22Rv1 (cell line): ENCODE measurements around the gene KRTAP4-3.
"Not testable (repeated sequence)": the region's sequence is repeated elsewhere in the genome, so short reads cannot be mapped to it uniquely, and the experiment has no call there.

Experiments used
- H3K27ac ChIP-seq: fragments of 450-650 bp; 2 replicates; pipeline ENCODE4 v1.5.1; 2017
- ZFX ChIP-seq: fragments of 450-650 bp; IDR thresholded peaks from 2 replicates; pipeline ENCODE4 v1.6.1; 2017; ENCODE audit warnings: antibody characterized with exemption, borderline replicate concordance
- TF ChIP-seq, protein P1 (sequence below): fragments of 450-650 bp; IDR thresholded peaks from 2 replicates; pipeline ENCODE4 v1.5.1; 2017; ENCODE audit warnings: mild to moderate bottlenecking

The KRTAP4-3 gene

DNA sequence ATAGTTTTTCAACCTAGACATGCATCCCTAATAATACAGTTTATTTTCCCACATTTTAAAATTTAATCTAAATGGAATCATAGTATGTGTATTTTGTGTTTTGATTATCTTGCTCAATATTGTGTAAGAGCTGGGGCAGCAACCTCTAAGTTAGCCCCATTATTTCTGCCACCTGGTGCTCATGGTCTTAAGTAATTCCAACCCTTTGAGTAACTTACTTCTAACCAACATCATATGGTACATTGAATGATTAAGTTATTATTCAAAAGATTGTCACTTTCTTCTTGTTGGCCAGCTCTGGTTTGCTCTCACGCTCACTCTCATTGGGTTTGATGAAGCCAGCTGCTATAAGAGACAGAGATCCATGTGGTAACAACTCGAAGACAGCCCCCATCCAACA, 3.9 kb upstream of the KRTAP4-3 start:
- TF ChIP-seq, protein P1, sequence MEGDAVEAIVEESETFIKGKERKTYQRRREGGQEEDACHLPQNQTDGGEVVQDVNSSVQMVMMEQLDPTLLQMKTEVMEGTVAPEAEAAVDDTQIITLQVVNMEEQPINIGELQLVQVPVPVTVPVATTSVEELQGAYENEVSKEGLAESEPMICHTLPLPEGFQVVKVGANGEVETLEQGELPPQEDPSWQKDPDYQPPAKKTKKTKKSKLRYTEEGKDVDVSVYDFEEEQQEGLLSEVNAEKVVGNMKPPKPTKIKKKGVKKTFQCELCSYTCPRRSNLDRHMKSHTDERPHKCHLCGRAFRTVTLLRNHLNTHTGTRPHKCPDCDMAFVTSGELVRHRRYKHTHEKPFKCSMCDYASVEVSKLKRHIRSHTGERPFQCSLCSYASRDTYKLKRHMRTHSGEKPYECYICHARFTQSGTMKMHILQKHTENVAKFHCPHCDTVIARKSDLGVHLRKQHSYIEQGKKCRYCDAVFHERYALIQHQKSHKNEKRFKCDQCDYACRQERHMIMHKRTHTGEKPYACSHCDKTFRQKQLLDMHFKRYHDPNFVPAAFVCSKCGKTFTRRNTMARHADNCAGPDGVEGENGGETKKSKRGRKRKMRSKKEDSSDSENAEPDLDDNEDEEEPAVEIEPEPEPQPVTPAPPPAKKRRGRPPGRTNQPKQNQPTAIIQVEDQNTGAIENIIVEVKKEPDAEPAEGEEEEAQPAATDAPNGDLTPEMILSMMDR: no peak
- TF ChIP-seq ZFX: no peak
- no peak overlapping the region for H3K27ac ChIP-seq

DNA sequence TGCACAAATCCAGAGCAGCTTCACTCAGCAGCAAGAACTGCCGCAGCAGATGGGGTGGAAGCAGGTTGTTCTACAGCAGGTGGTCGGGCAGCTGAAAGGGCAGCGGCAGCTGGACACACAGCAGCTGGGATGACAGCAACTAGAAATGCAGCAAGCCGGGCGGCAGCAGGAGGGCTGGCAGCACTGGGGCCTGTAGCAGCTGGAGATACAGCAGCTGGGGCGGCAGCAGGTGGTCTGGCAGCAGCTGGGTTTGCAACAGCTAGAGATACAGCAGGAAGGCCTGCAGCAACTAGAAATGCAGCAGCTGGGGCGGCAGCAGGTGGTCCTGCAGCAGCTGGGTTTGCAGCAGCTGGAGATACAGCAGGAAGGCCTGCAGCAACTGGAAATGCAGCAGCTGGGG, 460 bp downstream of the KRTAP4-3 start:
- H3K27ac ChIP-seq: no peak overlapping the region
- no peak for TF ChIP-seq ZFX
- TF ChIP-seq, protein P1: no peak

DNA sequence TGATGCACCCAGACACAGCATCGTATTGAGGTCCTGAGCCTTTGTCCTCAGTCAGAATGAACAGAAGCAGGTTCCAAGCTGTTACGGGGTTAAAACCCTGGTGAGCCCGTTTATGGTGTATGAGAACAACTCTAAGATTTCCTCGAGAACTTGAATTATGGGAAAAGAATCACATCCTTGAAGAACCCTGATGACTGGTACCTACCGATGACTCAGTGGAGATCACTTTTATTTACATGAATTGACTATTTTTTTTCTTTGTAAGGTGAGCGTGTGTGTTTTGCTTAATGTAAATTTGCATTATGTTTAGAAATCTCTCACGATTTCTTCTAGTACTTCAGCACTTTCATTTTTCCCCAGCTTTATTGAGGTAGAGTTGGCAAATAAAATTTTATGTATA, 4.2 kb downstream of the KRTAP4-3 start:
- no peak overlapping the region for H3K27ac ChIP-seq
- TF ChIP-seq, protein P1: no peak
- no peak for TF ChIP-seq ZFX

DNA sequence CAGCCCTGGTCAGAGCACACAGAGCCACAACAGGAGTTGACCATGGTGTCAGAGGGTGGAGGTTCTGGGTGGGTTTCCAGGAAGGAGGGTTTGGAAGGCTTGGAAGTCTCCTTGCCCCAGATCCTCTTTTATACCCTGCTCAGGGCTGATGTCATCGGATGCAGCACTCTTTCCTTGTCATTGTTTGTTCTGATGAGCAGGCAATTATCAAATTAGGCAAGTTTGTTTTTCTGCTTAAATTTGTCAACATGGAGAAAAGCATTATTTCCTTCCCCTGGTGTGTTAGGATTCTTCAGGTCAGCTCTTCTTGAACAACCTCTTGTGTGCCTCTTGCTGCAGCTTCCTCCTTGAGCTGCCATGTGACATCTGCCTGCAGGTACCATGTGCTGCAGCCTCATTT, 7.4 kb downstream of the KRTAP4-3 start, which contains the start of gene KRTAP4-4:
Gene KRTAP4-4 (minus strand): TSS at position 101 of the 400 bp plus-strand sequence. CDS start 57 bp downstream, at position 44.
- TF ChIP-seq, protein P1: no peak
- TF ChIP-seq ZFX: no peak
- H3K27ac ChIP-seq: no peak within 1 kb of the TSS

DNA sequence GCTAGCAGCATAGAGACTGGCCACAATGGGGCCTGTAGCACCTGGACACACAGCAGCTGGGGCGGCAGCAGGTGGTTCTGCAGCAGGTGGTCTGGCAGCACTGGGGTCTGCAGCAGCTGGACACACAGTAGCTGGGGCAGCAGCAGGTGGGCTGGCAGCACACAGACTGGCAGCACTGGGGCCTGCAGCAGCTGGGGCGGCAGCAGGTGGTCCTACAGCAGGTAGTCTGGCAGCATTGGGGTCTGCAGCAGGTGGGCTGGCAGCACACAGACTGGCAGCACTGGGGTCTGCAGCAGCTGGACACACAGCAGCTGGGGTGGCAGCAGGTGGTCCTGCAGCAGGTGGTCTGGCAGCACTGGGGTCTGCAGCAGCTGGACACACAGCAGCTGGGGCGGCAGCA, 7.8 kb downstream of the KRTAP4-3 start:
- H3K27ac ChIP-seq: not testable (repeated sequence)

DNA sequence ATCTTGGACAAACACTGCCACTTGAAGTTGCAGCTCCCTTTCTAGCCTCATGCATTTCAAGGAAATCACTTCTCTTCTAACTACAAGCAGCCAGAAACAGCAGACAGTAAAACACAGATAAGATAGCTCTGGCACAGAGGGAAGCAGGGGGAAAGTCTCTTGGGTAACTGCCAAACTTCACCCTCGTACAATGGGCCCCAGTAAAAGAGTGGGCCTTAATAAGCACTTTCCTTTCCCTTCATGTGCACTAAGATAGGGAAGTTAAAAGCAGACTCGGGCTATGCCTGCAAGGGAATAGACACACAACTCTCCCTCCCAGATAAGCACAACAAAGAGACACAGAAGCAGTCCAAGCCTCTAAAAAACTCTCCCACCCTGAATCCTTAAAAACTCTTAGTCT, 14.2 kb downstream of the KRTAP4-3 start:
- TF ChIP-seq ZFX: no peak
- TF ChIP-seq, protein P1: no peak
- H3K27ac ChIP-seq: no peak overlapping the region

DNA sequence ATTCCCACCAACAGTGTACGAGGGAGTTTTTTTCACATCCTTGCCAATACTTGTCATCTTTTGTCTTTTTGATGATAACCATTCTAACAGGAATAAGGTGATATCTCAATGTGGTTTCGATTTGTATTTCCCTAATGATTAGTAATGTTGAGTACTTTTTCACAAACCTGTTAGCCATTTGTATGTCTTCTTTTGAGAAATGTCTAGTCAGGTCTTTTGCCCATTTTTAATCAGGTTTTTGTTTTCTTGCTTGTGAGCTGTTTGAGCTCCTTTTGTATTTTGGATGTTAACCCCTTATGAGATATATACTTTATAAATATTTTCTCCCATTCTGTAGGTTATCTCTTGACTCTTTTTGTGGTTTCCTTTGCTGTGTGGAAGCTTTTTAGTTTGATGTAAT, 16.5 kb downstream of the KRTAP4-3 start:
- H3K27ac ChIP-seq: no peak overlapping the region
- TF ChIP-seq, protein P1: no peak
- no peak for TF ChIP-seq ZFX

DNA sequence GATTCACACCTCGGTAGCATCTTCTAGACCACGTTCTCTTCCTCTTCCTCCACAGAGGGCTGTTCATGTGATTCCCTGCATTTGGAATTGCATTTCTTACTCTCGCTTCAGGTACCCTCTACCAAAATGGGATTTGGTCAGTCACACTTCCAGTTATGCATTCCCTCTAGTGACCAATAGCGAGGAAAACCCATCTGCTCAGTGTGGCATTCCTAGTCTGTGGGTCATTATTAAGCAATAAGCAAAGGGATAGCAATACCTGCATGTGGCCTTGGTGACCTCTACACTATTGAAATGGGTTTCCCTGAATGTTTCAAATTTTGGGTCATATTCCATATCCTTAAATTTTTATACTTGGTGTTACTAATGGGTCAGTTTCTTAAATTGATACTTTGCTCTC, 18.0 kb downstream of the KRTAP4-3 start:
- TF ChIP-seq, protein P1: no peak
- H3K27ac ChIP-seq: no peak overlapping the region
